DMS153 treated with DMSO at 0.1 percent for 48 hours (cell line): ENCODE results near the gene CCDC57.
"Not testable (repeated sequence)": the region's sequence is repeated elsewhere in the genome, so short reads cannot be mapped to it uniquely, and the experiment has no call there.

Experiments used
- DNase-seq: peaks from one replicate; lab custom pipeline; 2025; ENCODE audit not compliant: unreplicated experiment; lab: John Stamatoyannopoulos, UW

The CCDC57 gene

DNA sequence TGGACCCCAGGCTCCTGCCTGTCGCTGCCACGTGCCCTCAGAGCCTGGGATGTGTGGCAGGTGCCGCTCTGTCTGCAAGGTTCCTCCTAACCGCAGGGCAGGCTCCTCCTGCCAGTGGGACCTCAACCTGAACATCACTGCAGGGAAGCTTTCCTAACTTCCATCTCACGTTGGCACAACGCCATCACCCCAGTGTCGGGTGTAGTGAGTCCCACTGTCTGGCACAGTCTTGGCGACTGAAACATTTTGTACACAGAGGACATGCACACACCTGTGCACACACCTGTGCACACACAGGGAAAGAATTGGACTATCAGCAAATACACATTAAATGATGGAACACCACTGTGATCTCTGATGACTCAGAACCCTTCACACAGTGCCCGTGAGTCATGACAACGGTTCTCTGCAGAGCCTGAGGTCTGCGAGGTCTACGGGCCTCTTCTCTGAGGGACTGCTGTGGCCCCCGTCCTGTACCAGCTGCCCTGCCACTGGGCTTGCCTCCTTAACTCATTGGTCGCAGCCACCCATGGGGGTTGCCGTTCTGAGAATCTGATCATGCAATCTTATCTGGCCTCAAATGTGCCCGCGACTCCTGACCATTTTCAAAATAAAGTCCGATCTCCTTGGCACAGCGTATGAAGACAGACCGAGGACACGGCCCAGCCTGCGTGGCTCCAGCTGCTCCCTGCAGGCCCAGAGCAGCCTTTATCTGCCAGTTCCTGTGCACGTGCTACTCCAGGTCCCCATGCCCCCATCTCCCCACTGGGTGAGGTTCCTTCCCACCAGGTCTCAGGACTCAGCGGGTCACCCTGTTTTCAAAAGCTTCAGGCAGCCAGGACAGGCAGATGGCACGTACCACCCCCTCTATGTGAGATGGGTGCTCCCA, 7.6 kb downstream of the CCDC57 start:
- DNase-seq, result peak; percentile 74

DNA sequence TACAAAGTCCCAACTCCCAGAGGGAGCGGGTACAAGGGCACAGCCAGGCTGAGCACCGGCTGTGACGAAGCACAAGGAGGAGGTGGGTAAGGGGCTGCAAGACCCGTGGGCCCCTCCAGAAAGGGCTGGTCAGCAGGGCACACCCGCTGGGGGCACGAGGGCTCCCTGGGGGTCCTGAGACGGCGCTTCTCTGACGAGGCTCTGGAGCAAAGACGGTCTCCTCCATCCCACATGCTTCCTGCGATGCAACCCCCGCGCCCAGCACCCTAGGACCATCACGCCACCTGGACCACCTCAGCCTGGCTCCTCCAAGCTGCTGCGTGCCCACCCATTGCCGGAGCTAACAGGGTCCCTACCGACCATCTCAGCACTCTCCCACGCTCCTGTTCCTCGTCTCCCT, 8.7 kb downstream of the CCDC57 start:
- DNase-seq, result no peak

DNA sequence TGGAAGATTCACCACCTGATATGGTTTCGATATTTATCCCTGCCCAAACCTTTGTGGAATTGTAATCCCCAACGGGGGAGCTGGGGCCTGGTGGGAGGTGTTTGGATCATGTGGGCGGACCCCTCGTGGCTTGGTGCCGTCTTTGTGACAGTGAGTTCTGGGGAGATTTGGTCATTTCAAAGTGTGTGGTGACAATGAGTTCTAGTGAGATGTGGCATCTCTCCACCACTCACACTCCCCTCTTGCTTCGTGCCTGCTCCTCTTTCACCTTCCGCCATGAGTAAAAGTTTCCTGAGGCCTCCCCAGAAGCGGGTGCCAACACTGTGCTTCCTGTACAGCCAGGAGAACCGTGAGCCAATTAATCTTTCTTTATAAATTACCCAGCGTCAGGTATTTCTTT, 9.7 kb downstream of the CCDC57 start:
- no peak for DNase-seq

GRCh38 chr17:82201498-82201910, 11.1 kb downstream of the CCDC57 start:
- DNase-seq, result peak; percentile 4

GRCh38 chr17:82200743-82201497, 11.7 kb downstream of the CCDC57 start:
- DNase-seq, result peak; percentile 11

DNA sequence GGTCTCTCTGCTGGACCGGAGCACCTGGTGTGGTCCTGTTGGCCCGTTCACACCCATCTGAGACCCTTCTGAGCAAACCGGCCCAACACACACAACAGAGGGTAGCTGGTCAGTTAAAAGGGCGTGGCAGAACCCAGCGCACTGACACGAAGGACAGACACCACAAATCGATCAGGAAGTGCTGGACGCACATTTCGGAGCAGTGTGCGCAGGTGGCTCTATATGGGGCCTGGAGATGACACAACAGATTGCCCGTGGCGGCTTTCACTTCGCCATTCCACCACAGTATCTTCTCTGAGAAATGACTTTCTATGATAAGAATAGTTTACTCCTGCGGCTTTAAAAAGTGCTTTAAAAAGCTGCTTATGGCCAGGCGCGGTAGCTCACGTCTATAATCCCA, 12.5 kb downstream of the CCDC57 start:
- DNase-seq, result no peak

GRCh38 chr17:82199496-82199895, 13.1 kb downstream of the CCDC57 start:
- DNase-seq, result no peak

DNA sequence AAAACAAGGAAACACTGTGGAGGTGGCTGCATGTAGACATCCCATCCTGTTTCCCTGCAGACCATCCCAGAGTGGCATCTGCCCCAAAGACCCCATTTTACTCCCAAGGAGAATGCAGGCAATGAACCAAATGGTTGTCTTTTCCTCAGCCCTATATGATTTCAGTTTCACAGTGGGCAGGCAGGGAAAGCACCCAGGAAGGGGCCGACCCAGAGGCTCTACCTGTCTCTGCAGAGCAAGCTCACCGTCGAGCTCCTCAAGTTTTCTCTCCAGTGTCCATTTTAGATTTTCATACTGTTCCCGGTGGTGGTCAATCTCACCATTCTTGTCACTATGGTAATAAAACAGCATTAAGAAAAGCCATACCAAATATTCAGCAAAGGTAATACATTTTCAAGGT, 14.6 kb downstream of the CCDC57 start:
- DNase-seq, result no peak

DNA sequence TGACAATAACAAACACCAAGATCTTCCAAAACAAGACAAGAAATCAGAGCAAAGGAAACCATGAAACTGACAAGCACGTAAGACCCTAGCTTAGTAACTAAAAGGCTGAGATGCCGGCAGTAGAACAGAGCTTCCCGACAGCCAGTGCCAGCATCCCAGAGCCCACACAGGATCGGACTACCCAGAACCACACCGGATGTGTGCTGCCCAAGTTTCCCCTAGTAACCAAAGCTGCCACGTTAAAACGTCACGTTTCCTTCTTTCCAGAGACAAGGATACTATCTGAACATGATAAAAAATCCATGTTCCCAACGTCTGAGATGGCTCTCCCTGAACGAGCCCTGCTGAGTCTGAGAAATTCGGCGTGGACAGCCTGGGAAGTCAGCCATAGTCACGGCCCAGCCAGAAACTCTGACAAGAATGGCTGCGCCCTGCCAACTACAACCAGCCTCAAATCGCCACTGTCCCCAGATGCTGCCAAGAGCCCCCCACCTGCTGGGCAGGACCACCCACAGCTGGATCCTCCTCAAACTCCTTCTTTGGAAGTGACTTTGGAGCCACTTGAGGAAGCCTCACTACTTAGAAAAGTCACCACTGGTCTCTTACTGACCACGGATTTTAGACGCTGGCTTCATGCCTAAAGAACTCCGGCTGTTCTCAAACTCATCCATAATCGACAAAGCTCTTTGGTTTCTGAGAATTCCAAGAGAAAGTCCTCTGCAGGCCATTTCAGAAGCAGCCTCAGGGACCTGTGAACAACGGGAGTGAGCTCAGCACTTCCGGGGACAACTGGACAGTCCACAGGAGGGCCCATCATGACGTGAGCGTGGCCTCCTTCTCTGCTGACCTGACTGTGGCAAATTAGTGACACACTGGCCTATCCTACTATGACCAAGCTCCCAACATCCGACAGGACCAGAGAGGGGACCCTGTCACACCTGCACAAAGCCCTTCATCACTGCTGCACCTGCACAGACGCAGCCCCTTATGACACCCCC, 16.7 kb downstream of the CCDC57 start:
- no peak for DNase-seq

- DNase-seq, result no peak
Measured at GRCh38 chr17:82194765-82195164, 17.9 kb downstream of the CCDC57 start.

DNA sequence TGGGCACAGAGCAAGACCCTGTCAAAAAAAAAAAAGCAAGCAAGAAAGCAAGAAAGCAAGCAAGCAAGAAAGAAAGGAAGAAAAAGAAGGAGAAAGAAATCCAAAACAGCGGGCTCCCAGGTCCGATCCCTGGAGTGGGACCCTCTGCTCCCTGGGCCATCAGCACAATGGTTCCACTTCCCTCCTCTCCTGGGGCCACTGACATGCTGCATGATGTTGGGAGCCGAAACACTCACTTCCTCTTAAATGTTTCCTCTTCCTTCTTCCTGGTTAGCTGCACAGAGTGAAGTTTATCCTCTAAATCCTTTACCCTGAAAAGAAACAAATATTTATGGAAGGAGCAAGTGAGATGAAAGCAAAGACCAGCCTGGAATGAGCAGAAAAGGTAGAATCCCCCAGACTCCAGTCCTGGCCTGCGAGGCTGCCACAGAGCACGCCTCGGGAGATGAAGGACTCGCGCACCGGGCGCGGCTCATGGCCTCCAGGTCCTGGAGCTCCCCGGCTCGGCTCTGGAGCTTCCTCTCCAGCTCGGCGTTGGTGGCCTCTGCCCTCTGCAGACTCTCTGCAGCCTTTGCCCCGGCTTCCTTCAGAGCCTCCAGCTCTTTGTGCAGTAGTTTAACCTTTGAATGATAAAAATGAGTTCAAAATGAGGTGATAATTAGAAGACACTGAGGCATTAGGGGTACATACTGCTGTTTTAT, 19.0 kb downstream of the CCDC57 start:
- DNase-seq, result no peak

DNA sequence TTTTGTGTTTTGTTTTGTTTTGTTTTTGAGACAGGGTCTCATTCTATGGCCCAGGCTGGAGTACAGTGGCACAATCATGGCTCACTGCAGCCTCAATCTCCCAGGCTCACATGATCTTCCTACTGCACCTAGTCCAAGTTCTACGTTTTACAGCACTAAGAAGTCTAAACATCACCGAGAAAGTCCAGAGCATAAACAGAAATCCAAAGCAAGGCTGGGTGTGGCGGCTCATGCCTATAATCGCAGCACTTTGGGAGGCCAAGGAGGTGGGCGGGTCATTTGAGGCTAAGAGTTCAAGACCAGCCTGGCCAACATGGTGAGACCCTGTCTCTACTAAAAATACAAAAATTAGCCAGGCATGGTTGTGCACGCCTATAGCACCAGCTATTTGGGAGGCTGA, 19.6 kb downstream of the CCDC57 start:
- DNase-seq, result not testable (repeated sequence)

DNA sequence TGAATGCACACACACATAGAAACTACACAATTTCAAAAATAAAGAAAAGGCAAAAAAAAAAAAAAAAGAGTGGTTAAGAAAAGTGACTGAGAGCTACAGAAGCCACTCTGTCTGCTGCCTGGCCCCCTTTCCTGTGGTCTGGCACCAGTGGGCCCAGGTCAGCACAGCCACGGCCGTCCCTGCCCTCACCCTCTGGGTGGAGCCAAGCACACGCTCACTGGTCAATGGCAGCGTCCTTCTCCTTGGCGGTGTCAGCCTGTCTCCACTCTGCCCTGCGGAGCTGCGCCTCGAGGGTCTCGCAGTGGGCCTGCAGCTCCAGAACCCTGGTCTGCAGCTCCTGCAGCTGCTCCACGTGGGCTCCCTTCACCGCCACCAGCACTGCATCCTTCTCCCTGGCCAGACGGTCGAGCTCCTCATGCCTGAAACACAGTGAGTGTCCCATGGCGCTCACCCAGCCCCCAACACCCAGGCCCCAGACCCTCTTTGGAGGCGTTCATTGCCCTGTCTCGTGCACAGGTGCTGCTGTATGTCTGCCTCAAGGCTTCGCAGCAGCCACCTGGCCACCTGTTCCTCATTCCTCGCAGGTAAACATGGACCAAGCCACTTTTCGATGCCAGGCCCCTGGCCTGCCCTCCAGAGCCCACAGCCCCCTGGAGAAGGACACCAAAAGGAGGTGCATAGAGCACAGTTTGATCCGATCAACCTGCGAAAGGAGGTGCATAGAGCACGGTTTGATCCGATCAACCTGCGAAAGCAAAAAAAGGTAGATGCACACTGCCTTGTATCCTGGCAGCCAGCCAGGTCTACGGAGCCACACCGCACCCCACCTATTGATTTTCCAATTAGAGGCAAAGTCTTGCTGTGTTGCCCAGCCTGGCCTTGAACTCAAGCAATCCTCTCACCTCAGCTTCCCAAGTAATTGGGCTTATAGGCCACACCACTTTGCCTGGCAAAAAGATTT, 24.4 kb downstream of the CCDC57 start:
- no peak for DNase-seq

DNA sequence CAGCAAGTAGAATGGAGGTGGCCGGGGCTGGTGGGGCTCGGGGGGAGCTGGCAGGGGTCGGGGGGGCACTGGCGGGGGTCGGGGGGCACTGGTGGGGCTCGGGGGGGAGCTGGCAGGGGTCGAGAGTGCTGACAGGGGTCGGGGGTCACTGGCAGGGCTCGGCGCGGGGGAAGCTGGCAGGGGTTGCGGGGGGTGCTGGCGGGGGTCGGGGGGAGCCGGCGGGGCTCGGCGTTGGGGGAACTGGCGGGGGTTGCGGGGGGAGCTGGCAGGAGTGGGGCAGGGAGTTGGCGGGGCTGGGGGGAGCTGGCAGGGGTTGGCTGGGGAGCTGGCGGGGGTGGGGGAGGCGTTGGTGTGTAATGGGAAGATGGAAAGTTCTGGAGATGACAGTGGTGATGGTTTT, 25.1 kb downstream of the CCDC57 start:
- DNase-seq, result no peak

GRCh38 chr17:82186221-82186620, 26.4 kb downstream of the CCDC57 start:
- no peak for DNase-seq

DNA sequence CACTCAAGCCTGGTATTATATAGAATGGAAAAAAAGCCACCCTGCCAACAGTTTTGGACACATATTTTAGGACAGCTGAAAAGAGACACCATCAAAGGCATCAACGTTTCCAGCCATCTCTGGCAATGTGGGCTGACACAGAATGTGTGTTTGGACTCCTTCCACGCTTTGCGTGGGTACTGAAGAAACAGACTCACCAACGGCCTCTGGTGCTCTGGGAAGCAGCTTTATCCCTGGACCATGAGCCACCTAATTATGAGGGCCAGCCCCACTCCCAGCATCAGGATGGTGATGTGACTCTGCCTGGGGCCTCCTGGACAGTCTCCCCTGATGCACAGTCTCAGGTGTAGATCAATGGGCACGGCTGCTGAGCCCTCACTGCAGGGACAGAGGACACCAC, 27.9 kb downstream of the CCDC57 start:
- no peak for DNase-seq

GRCh38 chr17:82180776-82181528, 31.7 kb downstream of the CCDC57 start:
- no peak for DNase-seq

DNA sequence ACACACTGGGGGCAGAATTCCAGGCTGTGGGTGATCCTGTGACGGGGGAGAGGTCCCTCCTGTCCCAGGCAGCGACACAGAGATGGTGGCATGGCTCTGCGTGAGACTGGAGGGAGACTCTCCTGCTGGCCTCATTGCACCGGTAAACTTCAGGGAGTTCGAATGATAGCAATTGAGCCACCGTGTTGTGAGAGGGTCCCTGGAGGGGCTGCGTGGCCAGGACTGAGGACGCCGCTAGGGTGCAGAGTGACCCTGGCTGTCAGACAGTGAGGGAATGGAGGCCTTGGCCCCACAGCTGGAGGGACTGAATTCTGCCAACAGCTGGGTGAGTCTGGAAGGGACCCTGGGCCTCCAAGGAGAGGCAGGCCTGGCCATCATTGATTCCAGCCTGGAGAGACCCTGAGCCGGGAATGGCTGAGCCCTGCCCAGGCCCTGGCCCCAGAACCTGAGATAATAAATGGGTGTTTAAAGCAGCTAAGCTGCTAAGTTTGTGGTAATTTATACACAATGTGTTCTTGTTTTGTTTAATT, 32.6 kb downstream of the CCDC57 start:
- no peak for DNase-seq
